Measurements from ENCODE around the gene TSPEAR. TPM values are rescaled to one million over a fixed set of nuclear protein-coding genes. Genes with fewer than 3 reads are reported as not detected.

Gene TSPEAR
- total RNA-seq, 2 experiments from 2014 or later = not detected

DNA sequence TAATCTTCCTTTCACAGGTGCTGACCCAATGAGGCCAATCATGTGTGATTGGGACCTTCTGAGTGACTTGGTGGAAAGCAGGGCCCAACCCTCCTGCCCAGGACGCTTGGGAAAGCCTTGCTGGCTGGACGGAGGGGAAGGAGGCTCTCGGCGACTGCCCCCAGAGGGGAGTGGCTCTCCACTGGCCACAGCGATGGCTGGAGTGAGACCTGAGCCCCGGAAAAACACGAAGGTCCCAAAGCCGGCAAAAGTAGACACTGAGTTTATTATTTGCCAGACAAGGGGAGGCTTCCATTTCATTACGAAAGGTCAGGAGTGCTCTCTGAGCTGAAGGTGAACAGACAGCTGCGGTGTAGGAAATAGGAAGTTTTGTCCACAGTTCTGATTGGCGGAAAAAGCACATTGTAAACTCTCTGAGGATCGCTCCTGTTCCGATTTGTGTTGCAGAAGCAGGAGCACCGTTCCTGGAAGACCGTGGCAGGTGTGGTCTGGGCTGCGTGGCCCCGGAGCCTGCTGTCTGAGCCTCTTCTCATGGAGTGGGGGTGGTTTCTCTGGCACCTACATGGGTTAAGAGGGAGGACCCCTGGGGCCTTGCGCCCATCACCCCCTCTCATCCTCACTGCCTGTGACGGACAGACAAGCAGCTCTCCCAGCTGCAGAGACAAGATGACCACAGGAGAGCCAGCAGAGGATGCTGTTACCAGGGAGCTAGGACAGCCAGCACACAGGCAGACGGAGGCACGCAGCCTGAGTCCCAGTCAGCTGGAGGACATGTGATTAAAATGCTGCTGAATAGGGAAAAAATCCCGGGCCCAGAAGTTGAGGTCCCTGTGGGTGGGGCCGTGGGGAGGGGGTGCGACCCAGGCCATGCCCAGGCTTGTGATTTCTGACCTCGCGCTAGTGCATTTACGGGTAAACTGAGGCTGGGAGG, 212.8 kb downstream of the TSPEAR start:
- TF ChIP-seq EZH2phosphoT487 (IDR thresholded peaks at IDR 0.05; ENCODE audit: borderline replicate concordance, low read depth, low read length) = no peak
- TF ChIP-seq, protein P1, sequence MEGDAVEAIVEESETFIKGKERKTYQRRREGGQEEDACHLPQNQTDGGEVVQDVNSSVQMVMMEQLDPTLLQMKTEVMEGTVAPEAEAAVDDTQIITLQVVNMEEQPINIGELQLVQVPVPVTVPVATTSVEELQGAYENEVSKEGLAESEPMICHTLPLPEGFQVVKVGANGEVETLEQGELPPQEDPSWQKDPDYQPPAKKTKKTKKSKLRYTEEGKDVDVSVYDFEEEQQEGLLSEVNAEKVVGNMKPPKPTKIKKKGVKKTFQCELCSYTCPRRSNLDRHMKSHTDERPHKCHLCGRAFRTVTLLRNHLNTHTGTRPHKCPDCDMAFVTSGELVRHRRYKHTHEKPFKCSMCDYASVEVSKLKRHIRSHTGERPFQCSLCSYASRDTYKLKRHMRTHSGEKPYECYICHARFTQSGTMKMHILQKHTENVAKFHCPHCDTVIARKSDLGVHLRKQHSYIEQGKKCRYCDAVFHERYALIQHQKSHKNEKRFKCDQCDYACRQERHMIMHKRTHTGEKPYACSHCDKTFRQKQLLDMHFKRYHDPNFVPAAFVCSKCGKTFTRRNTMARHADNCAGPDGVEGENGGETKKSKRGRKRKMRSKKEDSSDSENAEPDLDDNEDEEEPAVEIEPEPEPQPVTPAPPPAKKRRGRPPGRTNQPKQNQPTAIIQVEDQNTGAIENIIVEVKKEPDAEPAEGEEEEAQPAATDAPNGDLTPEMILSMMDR (conservative IDR thresholded peaks at IDR 0.05; ENCODE audit: low read length) = no peak
- POLR2A ChIA-PET = no interaction called here
- CTCF ChIA-PET (ENCODE audit: unreplicated experiment) = no interaction called here
- H3K4me2 ChIP-seq (ENCODE audit: low read length) = no peak overlapping the region
- no peaks in the 10 kb centered on the region for H4K20me1 ChIP-seq (ENCODE audit: insufficient read depth, low read length)
- H3K79me2 ChIP-seq (ENCODE audit: insufficient read depth, low read depth, low read length) = no peaks in the 10 kb centered on the region
- no peaks in the 10 kb centered on the region for H3K4me1 ChIP-seq (ENCODE audit: insufficient read depth, low read length, poor library complexity, severe bottlenecking)
- no TSS peak for BruUV-seq (replicated peaks)
- H3K9me3 ChIP-seq (ENCODE audit: low read length) = no peaks in the 10 kb centered on the region
- no peak overlapping the region for H2AFZ ChIP-seq (ENCODE audit: low read length)
- no peak overlapping the region for H3K27ac ChIP-seq (ENCODE audit: low read depth, low read length, poor library complexity, severe bottlenecking)
- no peak overlapping the region for H3K4me3 ChIP-seq (ENCODE audit: low read depth, low read length, poor library complexity, severe bottlenecking)
- H3K36me3 ChIP-seq (ENCODE audit: insufficient read depth, low read length) = no peaks in the 10 kb centered on the region
- intact Hi-C loops (cut with micrococcal nuclease; ENCODE audit: unreplicated experiment) = no loop called here
- H3K9me2 ChIP-seq (ENCODE audit: insufficient read depth, low read length) = no peaks in the 10 kb centered on the region
- DNase-seq (ENCODE audit: low spot score) = no peak

- BruUV-seq (replicated peaks) = no TSS peak
- H2AFZ ChIP-seq (ENCODE audit: low read length) = no peak overlapping the region
- no peak overlapping the region for H3K4me2 ChIP-seq (ENCODE audit: low read length)
- ChIA-PET POLR2A (no interaction called here), CTCF (ENCODE audit: unreplicated experiment) (no interaction called here)
- intact Hi-C loops (cut with micrococcal nuclease; ENCODE audit: unreplicated experiment) = no loop called here
- no peaks in the 10 kb centered on the region for H3K9me3 ChIP-seq (ENCODE audit: low read length)
- no peaks in the 10 kb centered on the region for H3K79me2 ChIP-seq (ENCODE audit: insufficient read depth, low read depth, low read length)
- no peaks in the 10 kb centered on the region for H3K9me2 ChIP-seq (ENCODE audit: insufficient read depth, low read length)
- H3K27ac ChIP-seq (ENCODE audit: low read depth, low read length, poor library complexity, severe bottlenecking) = no peak overlapping the region
- H3K4me1 ChIP-seq (ENCODE audit: insufficient read depth, low read length, poor library complexity, severe bottlenecking) = no peaks in the 10 kb centered on the region
- no peaks in the 10 kb centered on the region for H4K20me1 ChIP-seq (ENCODE audit: insufficient read depth, low read length)
- no peak for DNase-seq (ENCODE audit: low spot score)
- no peak overlapping the region for H3K4me3 ChIP-seq (ENCODE audit: low read depth, low read length, poor library complexity, severe bottlenecking)
- H3K36me3 ChIP-seq (ENCODE audit: insufficient read depth, low read length) = no peaks in the 10 kb centered on the region
- TF ChIP-seq EZH2phosphoT487 (IDR thresholded peaks at IDR 0.05; ENCODE audit: borderline replicate concordance, low read depth, low read length) = no peak
- TF ChIP-seq, protein P1 (conservative IDR thresholded peaks at IDR 0.05; ENCODE audit: low read length) = no peak
Measured at GRCh38 chr21:44497703-44498126, 213.7 kb downstream of the TSPEAR start.

Data from OCI-LY7 (cell line).